TTC549 (cell line): ENCODE measurements around the gene METAP1.
"Not testable (repeated sequence)": the region's sequence is repeated elsewhere in the genome, so short reads cannot be mapped to it uniquely, and the experiment has no call there.

Experiments
- FAIRE-seq: peaks from 2 replicates; lab custom pipeline; 2012; peaks lifted over from hg19 to GRCh38; lab: Jason Lieb, UNC

METAP1 gene

DNA sequence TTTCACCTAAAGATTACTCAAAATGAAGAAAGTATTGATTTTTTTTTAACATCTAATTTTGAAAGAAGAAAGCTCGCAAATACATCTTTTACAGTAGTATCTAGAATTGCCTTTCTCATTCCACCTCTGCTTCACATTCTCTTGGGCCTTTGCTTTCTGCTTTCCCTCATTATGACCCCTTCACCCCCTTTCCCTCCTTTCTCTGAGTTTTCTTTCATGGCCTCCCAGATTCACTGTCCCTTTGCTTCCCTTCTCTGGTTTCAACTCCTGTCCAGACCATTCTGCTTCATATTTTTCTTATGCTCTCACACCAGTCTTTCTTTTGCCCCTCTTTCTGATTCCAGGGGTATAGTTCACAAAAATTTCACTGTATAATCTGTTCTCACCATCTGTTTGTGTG is 64.0 kb downstream of the METAP1 start:
- FAIRE-seq, result no peak

DNA sequence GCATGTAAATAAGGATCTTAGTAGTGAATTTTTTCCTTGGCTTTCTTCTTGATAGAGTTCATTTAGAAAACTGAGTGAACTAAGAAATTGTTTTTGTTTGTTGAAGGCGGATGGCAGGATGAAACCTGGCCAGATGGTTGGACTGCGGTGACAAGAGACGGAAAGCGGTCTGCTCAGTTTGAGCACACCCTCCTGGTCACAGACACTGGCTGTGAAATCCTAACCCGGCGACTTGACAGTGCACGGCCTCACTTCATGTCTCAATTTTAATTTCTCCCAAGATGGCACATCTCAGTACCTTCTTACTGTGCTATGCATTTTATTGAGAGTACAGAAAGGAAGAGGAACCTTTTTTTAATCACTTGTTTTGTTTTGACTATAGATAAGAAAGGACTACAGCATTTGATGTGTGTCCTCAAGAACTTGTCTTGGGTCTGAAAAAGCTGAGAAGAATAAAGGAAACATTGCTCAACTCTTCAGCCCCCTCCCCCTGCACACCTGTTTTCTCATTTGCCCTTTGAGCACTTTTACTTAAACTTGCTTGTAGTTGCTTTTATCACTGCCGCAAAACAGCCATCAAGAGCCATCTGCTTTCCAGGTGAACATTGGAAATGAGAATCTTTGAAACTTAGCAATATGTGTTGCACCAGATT is 65.7 kb downstream of the METAP1 start:
- no peak for FAIRE-seq

DNA sequence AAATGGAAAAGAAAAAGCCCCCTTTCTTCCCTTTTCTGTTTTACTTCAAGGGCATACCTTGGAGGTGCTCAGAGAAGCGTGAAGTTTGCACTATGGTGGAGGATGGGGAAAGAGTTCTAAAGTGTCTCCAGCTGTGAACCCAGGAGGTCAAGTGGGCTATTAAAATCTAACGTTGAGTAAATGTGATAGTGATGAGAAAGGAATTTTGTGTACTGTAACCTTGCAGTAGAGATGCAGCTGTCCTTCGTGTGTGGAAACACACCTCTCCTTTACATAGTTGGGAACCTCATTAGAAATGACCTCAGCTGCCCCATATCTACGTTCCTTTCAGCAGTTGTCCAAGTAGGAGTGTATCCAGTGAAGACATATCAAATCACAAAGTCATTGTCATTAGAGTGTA is 66.6 kb downstream of the METAP1 start:
- no peak for FAIRE-seq

DNA sequence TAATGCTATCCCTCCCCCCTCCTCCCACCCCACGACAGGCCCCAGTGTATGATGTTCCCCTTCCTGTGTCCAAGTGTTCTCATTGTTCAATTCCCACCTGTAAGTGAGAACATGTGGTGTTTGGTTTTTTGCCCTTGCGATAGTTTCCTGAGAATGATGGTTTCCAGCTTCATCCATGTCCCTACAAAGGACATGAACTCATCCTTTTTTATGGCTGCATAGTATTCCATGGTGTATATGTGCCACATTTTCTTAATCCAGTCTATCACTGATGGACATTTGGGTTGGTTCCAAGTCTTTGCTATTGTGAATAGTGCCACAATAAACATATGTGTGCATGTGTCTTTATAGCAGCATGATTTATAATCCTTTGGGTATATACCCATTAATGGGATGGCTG is 70.0 kb downstream of the METAP1 start:
- not testable (repeated sequence) for FAIRE-seq

DNA sequence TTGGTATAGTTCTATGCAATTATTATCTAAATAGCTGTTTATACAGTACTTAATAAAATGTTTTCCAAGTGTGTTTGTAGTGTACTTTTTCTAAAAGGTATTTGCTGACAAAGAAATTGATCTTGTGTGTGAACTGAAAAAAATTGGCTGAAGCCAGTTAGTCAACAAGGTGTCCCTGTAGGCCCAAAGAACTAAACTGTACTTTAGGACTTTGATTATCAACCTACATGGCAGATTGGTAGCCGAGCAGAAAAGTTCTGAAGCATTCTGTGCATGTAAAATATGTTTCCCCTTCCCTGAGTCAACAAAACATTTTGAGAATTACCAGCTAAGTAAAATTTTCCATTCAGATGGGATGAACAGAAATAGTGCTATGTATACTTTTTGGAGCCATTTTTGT is 72.1 kb downstream of the METAP1 start:
- no peak for FAIRE-seq

DNA sequence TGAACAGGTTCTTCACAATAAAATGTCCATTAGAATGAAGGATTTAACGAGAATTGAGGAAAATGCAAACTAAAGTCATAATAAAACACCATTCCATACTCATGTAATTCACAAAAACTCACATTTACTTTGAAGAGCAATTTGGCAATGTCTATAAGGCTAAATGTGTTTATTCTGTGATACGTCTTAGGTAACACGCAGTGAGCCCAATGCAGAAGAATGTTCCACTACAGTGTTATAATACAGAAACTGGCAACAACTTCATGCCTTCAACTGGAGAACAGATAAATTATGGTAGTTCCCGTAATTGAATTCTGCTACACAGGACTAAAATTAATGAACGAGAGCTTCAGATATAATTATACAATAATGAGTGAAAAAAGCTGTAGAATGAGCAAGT is 75.6 kb downstream of the METAP1 start:
- no peak for FAIRE-seq

DNA sequence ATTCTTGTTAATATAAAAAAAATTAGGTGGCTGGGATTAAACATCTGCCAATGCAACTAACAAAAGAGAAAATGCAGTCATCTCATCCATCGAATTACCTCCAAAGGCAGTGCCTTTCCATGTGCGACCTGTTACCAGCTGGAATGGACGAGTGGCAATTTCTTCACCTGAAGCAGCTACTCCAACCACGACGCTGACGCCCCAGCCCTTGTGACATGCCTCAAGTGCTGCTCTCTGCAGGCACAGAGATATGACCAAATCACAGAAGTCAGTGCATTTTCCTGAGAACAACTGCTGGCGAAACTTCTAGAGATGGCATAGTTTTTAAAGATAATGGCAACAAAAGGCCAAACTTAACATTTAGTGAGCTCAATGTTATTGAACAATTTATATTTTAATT is 79.3 kb downstream of the METAP1 start:
- no peak for FAIRE-seq

DNA sequence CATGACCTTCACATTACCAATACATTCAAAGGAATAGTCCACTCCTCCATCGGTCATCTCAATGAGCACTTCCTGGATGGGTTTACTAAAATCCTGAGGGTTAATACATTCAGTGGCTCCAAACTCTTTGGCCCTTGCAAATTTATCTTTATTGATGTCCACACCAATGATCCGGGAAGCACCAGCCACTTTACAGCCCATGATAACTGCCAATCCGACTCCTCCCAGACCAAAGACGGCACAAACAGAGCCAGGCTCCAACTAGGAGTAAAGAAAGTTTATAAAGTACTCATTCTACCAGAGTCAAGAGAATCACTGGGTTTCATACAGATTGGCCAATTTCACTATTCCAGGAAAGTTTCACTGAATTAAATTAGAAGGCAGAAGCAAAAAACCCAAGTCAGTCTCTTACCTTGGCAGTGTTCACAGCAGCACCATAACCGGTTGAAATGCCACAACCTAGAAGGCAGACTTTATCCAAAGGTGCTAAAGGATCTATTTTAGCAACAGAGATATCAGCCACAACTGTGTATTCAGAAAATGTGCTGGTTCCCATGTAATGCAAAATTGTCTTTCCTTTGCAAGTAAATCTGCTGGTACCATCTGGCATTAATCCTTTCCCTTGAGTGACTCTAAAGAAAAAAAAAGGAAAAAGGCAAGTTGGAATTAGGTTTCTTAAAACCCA is 80.9 kb downstream of the METAP1 start:
- no peak for FAIRE-seq

DNA sequence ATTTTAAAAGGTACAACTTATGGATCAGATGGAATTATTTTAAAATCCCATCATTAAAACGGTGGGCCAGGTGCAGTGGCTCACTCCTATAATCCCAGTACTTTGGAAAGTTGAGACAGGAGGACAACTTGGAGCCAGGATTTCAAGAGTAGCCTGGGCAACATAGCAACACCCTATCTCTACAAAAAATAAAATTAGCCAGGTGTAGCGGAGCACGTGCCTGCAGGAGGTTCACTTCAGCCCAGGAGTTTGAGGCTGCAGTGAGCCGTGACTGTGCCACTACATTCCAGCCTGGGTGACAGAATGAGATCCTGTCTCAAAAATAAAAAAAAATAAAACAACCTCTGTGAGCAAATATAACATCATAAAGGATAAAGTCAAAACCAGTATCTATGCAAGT is 81.7 kb downstream of the METAP1 start:
- FAIRE-seq, result no peak

DNA sequence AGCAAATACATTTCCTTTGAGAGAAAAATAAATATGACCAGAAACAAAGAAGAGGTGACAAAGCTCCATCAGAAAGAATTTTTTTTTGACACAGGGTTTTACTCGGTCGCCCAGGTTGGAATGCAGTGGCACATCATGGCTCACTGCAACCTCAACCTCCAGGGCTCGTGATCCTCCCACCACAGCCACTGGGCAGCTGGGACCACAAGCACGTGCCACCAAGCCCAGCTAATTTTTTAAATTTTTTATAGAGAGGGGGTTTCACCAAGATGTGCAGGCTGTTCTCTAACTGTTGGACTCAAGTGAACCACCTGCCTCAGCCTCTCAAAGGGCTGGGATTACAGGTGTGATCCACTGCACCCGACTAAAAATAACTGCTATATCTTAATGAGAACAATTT is 82.8 kb downstream of the METAP1 start:
- FAIRE-seq, result no peak

DNA sequence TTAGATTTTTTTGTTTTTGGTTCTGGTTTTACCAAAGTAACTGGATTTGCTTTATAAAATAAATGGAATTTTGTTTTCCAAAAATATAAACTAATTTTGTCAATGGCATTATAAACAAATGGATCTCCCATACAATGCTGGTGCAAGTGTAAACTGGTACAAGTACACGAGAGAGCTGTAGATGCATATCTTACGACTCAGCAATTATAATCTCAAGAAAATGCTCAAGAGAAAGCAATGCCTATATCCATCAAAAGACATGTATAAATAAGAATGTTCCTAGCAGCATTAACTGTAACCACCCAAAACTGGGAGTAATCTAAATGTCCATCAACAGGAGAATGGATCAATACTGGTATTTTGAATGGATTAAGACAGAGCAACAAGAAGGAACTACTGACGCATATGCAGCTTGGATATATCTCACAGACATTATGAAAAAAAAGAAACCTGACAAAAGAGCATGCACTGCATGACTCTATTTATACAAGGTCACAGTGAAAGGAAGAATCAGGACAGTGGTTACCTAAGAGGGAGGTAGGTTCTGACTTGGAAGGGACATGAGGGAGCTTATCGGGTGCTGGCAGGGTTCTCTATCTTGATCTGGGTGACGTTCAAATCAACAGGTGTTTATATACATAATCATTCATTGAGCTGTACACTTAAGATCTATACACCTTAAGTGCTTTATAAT is 83.6 kb downstream of the METAP1 start:
- FAIRE-seq, result no peak

DNA sequence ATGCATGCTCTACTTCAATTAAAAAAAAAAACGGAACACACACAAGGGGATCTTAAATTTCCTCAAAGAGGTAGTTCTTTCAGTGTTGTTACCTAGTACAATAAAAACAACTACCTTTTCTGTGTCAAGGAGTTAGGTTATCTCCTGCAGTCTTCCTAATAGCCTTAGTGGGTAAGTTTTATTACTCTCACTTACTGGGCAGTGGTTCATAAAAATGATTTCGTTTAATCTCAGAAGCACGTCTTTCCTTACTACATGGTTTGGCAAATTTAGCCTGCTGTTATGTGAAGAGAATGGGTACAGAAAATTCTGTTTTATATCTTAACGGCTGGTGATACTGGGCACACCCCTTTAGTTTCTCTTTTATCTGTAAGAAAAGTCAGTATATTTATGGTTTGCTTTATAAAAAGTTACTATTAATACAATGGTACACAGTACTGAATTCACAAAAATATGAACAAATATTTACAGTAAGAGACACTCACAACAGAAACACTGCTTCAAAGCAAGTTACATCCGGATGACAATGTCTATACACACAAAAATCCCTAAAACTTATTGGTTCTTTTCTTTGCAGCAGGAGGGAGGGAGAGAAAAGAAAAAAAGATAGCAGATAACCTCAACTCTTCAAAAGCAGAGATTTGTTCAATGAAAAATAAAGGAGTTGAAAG is 84.2 kb downstream of the METAP1 start:
- FAIRE-seq, result no peak

DNA sequence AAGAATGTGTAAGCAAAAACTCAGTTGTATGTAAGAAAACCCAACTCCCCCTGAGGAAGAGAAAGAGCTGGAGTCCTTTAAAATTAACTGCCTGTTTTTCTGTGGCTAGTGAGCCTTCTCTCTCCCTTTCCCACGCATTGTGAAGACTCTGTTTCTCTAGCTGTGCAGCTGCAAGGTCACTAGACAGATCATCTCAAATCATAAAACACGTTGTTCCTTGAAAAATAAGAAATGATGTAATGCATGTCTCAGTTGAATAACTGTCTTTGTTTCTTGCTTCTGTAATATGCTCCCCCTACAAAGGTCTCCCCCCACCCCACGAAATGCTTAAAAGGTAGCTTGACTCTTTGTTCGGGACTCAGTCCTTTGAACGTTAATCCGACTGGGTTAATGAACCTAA is 85.3 kb downstream of the METAP1 start:
- FAIRE-seq, result not testable (repeated sequence)

DNA sequence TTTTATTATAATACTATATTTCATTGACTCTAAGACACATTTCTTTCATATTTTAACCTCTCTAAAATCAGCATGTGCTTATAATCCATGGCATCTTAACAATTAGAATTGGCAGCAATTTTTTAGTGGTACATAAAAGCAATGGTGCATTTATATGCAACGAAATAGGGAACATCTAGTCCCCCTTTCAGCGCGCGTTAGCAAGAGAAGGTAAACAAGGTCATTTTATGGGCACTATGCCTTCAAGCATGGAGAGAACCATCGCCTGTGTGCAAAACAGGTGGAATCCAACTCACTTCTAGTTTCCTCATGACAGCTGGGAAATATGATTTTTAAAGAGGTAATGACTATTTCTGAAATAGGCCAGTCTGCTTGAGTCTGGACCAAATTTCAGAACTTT is 86.7 kb downstream of the METAP1 start:
- FAIRE-seq, result no peak

DNA sequence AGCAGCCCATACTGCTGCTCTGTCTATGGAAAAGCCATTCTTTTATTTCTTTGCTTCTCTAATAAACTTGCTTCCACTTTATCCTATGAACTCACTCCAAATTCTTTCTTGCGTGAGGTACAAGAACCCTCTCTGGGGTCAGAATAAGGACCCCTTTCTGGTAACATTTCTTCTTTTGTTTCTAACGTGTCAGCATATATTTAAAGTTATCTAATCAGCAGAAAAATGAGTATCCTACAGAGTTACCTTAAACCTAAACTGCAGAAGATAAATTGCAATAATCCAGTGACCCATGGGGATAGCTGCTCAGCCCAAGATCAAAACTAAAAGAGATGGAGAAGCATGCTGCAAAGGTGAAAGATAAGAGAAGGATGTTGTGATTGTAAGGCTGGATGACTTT is 89.1 kb downstream of the METAP1 start:
- no peak for FAIRE-seq

DNA sequence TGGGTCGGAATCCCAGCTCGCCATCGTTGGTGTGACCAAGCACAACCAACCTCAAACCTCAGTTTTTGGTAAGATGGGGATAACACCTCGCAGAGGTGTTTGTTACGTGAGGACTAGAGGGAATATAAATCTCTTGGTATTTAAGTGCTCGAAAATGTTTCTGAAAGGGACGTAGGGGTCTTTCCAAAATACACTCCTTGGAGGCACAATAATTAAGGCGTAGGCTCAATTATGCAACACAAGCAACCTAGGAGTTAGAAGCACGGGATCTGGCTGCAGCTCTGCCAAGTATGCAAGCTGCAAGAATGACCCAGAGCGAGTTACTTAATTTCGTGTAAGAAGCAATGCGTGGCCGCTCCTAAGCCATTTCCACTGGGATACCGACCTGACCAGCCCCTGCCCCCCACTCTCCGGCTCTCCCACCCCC is 92.5 kb downstream of the METAP1 start:
- FAIRE-seq, result no peak

DNA sequence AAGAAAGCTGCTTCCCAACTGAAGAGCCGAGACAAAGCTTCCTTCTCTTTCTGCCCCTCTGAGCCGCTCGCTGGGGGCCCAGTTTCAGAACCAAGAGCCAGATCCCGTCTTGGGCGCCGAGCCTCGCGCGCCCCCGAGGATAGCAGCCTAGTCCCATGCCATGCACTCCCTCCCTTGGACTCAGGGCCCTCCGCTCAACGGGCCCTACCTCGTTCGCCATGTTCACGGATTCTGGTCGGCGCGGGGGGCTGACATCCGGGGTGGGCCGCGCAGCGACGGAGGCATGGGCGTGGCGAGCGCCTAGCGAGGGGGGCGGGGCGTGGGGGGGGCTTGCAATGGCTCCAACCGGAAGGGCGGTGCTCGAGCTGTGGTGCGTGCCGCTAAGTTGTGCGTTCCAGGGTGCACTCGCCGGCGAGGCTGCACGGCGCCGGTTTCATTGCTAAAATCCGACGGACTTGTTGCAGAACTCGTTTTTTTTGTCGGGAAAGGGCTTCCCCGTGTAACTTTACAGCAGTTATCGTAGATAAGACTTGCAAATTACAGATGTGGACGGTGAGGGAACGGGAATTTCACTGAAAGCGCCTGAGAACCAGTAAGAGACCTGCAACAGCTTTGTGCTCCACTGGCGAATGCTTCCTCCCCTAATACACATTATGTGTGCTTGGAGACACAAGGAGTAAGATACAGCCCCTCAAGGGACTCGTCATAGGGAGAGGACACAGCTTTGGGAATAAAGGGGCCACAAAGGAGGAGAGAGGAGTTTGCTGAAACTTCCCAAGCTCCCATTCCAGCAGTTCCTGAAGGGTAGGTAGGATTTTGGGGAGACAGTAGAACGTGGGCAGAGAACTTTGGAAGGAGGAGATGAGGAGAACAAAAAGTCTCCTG is 93.2 kb downstream of the METAP1 start, which contains the start of gene ADH5:
TSS of gene ADH5 (minus strand) at position 308 of the 885 bp plus-strand sequence. CDS start at position 220, 88 bp downstream.
- no peak for FAIRE-seq

DNA sequence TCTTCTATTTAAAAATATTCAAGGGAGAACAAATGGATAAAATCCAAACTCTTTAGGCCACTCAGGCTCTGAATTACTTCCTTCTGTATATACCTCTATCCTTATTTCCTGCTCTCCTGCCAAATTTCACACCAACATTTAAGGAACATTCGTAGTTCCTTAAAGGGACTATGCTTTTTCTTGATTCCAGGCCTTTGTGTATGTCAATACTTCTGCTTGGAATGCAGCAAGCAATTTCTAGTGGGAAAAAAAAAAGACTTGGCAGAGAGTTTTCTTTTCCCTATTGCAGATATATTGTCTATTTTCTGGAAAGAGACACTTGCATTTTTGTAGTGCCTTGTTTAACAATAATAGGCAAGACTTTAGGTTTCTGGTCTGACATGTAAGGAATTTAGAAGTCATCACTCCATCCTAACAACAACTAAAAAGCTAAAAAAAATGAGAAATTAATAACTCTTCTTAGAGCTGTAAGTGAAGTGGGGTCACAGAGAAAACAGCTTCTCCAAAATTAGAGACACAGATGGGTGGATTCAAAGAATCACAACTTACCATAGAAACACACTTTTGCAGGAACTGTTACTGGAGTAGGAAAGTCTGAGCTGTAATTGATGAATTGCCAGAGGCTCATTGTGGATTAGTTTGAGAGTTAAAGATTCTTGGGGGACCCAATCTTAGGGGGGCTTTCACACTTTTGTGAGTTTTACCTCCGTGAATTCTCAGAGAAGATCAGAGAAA is 95.1 kb downstream of the METAP1 start:
- FAIRE-seq, result no peak

DNA sequence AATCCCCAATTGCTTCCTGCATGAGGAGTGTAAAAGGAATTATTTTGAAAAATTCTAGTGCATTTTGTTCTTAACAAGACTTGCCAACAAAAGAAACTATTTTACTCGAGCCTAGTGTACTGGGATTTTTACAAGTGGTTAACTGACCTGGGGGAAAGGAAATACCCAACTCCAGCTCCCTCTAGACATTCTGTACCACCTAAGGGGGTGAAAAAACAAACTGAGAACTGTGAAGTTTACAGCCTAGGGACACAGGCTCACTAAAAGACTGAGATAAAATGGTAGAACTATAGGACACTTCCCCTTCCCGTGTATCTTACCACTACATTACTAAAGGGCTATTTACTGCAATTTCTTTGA is 95.7 kb downstream of the METAP1 start:
- no peak for FAIRE-seq

DNA sequence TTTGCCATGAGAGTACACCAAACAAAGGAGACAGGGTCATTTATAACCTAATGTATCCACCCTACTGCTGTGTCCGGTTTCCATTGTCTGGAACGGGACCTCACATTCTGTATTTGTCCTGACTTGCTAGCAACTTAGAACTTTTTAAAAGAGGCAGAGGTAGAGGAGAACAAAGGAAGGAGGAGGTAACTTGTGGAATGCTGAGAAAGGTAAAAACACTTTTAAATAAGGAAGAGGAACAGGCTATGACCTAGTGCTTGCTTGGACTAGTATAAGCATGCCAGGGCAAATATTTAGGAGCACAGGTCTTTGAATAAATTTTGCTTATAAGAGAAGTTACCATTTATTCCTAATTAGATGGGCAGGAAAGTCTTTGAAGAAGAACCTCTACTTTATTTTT is 96.3 kb downstream of the METAP1 start:
- FAIRE-seq, result not testable (repeated sequence)

DNA sequence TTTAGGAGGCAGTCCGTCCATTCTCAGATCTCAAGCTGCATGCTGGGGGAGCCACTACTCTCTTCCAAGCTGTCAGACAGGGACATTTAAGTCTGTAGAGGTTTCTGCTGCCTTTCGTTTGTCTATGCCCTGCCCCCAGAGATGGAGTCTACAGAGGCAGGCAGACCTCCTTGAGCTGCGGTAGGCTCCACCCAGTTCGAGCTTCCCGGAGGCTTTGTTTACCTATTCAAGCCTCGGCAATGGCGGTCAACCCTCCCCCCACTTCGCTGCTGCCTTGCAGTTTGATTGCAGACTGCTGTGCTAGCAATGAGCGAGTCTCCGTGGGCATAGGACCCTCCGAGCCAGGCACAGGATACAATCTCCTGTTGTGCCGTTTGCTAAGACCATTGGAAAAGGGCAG is 103.8 kb downstream of the METAP1 start:
- no peak for FAIRE-seq
